ENCODE data around the gene BANF2. TPM values are rescaled to one million over a fixed set of nuclear protein-coding genes. Genes with fewer than 3 reads are reported as not detected.
"Not testable (repeated sequence)": the region's sequence is repeated elsewhere in the genome, so short reads cannot be mapped to it uniquely, and the experiment has no call there.

BANF2 gene
- total RNA-seq, 1 experiment from 2014 or later = not detected

DNA sequence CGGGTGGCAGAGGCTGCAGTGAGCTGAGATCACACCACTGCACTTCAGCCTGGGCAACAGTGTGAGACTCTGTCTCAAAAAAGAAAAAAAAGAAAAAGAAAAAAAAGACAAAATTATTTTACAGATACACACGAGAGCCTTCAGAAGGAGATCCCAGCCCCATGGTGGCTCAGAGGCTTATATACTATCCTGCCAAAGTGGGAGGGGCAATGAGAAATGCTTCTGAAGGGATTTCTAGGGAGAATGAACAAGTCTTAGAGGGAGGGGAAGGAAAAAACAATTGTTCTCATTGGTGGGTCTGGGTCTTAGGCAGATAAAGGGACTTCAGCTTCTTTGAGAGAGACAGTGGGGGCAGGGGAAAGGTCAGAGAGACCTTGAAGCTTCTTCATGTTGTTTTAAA, 76.8 kb downstream of the BANF2 start:
- no peak overlapping the region for H3K18ac ChIP-seq (ENCODE audit: insufficient read length, low read depth, low read length)
- no peak overlapping the region for H2BK5ac ChIP-seq (ENCODE audit: insufficient read length, low read length)
- no peak overlapping the region for H4K8ac ChIP-seq (replicated peaks; ENCODE audit: insufficient read length, low read depth, low read length)
- H2BK20ac ChIP-seq (ENCODE audit: low read depth, low read length, poor library complexity, severe bottlenecking) = no peak overlapping the region
- peaks cover 6% of the 10 kb centered on the region for H3K27me3 Mint-ChIP-seq (ENCODE audit: low read depth)
- H3K9me3 Mint-ChIP-seq = peaks cover 15 to 29% of the 10 kb centered on the region in 2 experiments
- H3K79me2 ChIP-seq (ENCODE audit: insufficient read depth, low read length) = no peaks in the 10 kb centered on the region
- H3T11ph ChIP-seq (ENCODE audit: low read length) = no peak overlapping the region
- no peak overlapping the region for H3K14ac ChIP-seq (ENCODE audit: insufficient read depth, low read length)
- TF ChIP-seq CTCF (conservative IDR thresholded peaks at IDR 0.05) = no peak
- H2BK12ac ChIP-seq (ENCODE audit: insufficient read length, low read depth, low read length) = no peak overlapping the region
- no peak overlapping the region for H4K5ac ChIP-seq (ENCODE audit: insufficient read length, low read depth, low read length)
- H2BK120ac ChIP-seq (ENCODE audit: low read depth, low read length, poor library complexity, severe bottlenecking) = no peak overlapping the region
- DNase-seq = no peak
- no peak overlapping the region for H2AK5ac ChIP-seq (ENCODE audit: insufficient read length, low read length)
- H3K23me2 ChIP-seq (ENCODE audit: insufficient read length, low read depth, low read length, poor library complexity, severe bottlenecking) = no peaks in the 10 kb centered on the region
- no peaks in the 10 kb centered on the region for H3K27me3 ChIP-seq (ENCODE audit: insufficient read depth, low read length)
- no peak overlapping the region for H3K9ac ChIP-seq (ENCODE audit: extremely low read depth, insufficient read length, low read length)
- H3K79me1 ChIP-seq (ENCODE audit: insufficient read depth, low read depth, low read length, poor library complexity, severe bottlenecking) = no peaks in the 10 kb centered on the region
- no peak overlapping the region for H2AFZ ChIP-seq (ENCODE audit: low read length)
- no peak overlapping the region for H3K27ac Mint-ChIP-seq
- H3K9me3 ChIP-seq (ENCODE audit: control insufficient read depth, low read depth, low read length) = no peaks in the 10 kb centered on the region
- peaks cover 4 to 7% of the 10 kb centered on the region in 2 experiments; a peak in 3 of 4 replicates for H3K4me1 Mint-ChIP-seq
- H3K4ac ChIP-seq (ENCODE audit: low read depth, low read length) = no peak overlapping the region
- peaks cover 7 to 28% (median 9%) of the 10 kb centered on the region in 3 experiments for H3K36me3 Mint-ChIP-seq (ENCODE audit: insufficient read depth in 1 of 3, low read depth in 3 of 3)
- H3K56ac ChIP-seq (ENCODE audit: insufficient read length, low read depth, low read length) = no peak overlapping the region
- no peak overlapping the region for H3K4me3 Mint-ChIP-seq
- H3K23ac ChIP-seq (ENCODE audit: insufficient read length, low read depth, low read length) = no peak overlapping the region
- no peaks in the 10 kb centered on the region for H4K20me1 ChIP-seq (ENCODE audit: control insufficient read depth, insufficient read depth, insufficient read length)
- H4K91ac ChIP-seq (ENCODE audit: insufficient read length, low read depth, low read length) = no peak overlapping the region
- H3K27ac ChIP-seq (ENCODE audit: insufficient read length, low read depth, low read length) = no peak overlapping the region
- H3K4me2 ChIP-seq (ENCODE audit: insufficient read depth, insufficient read length, low read length) = no peak overlapping the region
- WGBS (ENCODE audit: extremely low coverage, insufficient read length, low lambda C conversion rate) = no CpG with 5 or more reads among the region's 2 CpGs
- no peak overlapping the region for H2BK15ac ChIP-seq (ENCODE audit: low read depth, low read length)
- H3K4me1 ChIP-seq (ENCODE audit: insufficient read depth, low read length) = no peaks in the 10 kb centered on the region

DNA sequence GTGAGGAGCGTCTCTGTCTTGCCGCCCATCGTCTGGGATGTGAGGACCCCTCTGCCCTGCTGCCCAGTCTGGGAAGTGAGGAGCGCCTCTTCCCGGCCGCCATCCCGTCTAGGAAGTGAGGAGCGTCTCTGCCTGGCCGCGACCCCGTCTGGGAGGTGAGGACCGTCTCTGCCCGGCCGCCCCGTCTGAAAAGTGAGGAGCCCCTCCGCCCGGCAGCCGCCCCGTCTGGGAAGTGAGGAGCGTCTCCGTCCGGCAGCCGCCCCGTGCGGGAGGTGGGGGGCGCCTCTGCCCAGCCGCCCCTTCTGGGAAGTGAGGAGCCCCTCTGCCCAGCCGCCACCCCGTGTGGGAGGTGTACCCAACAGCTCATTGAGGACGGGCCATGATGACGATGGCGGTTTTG, 79.2 kb downstream of the BANF2 start:
- not testable (repeated sequence) for H3K4me1 ChIP-seq (ENCODE audit: insufficient read depth, low read length); H2BK20ac ChIP-seq (ENCODE audit: low read depth, low read length, poor library complexity, severe bottlenecking); H2BK5ac ChIP-seq (ENCODE audit: insufficient read length, low read length); H3K9me3 ChIP-seq (ENCODE audit: control insufficient read depth, low read depth, low read length); H3K27me3 ChIP-seq (ENCODE audit: insufficient read depth, low read length); DNase-seq; H3K23ac ChIP-seq (ENCODE audit: insufficient read length, low read depth, low read length); H3K9ac ChIP-seq (ENCODE audit: extremely low read depth, insufficient read length, low read length); H3K79me1 ChIP-seq (ENCODE audit: insufficient read depth, low read depth, low read length, poor library complexity, severe bottlenecking); H4K91ac ChIP-seq (ENCODE audit: insufficient read length, low read depth, low read length); H4K5ac ChIP-seq (ENCODE audit: insufficient read length, low read depth, low read length); H3K18ac ChIP-seq (ENCODE audit: insufficient read length, low read depth, low read length); H3K27ac Mint-ChIP-seq; H2BK12ac ChIP-seq (ENCODE audit: insufficient read length, low read depth, low read length); H3K56ac ChIP-seq (ENCODE audit: insufficient read length, low read depth, low read length); H3K27me3 Mint-ChIP-seq (ENCODE audit: low read depth); H2BK15ac ChIP-seq (ENCODE audit: low read depth, low read length); H3K4me1 Mint-ChIP-seq; H3K79me2 ChIP-seq (ENCODE audit: insufficient read depth, low read length); H3K4me2 ChIP-seq (ENCODE audit: insufficient read depth, insufficient read length, low read length); H4K20me1 ChIP-seq (ENCODE audit: control insufficient read depth, insufficient read depth, insufficient read length); H4K8ac ChIP-seq (replicated peaks; ENCODE audit: insufficient read length, low read depth, low read length); H3K27ac ChIP-seq (ENCODE audit: insufficient read length, low read depth, low read length); H3K23me2 ChIP-seq (ENCODE audit: insufficient read length, low read depth, low read length, poor library complexity, severe bottlenecking); H2AFZ ChIP-seq (ENCODE audit: low read length); H2BK120ac ChIP-seq (ENCODE audit: low read depth, low read length, poor library complexity, severe bottlenecking); H3T11ph ChIP-seq (ENCODE audit: low read length); H3K4me3 Mint-ChIP-seq; H3K14ac ChIP-seq (ENCODE audit: insufficient read depth, low read length); H2AK5ac ChIP-seq (ENCODE audit: insufficient read length, low read length); H3K4ac ChIP-seq (ENCODE audit: low read depth, low read length)
- no CpG with 5 or more reads among the region's 32 CpGs for WGBS (ENCODE audit: extremely low coverage, insufficient read length, low lambda C conversion rate)
- Mint-ChIP-seq H3K9me3 (peaks cover 17 to 29% of the 10 kb centered on the region in 2 experiments), H3K36me3 (ENCODE audit: insufficient read depth in 1 of 3, low read depth in 3 of 3) (peaks cover 7 to 28% (median 9%) of the 10 kb centered on the region in 3 experiments)
